ENCODE results near the gene ADAMTS9.

GRCh38 chr3:64666171-64666588, 21.6 kb downstream of the ADAMTS9 start:
- TF ChIP-seq REST (IDR thresholded peaks at IDR 0.05; ENCODE audit: low read depth) (no peak), CREB1 (IDR thresholded peaks at IDR 0.05; ENCODE audit: low read depth) (no peak), RAD21 (IDR thresholded peaks at IDR 0.05; ENCODE audit: low read depth) (no peak), EP300 (IDR thresholded peaks at IDR 0.05; ENCODE audit: borderline replicate concordance) (no peak; the same call in 1 of the 2 replicates), TAF1 (IDR thresholded peaks at IDR 0.05; ENCODE audit: low read depth) (no peak), CEBPB (IDR thresholded peaks at IDR 0.05) (no peak), NFIC (IDR thresholded peaks at IDR 0.05) (peak; percentile 46; the same call in 1 of the 2 replicates), YY1 (IDR thresholded peaks at IDR 0.05; ENCODE audit: low read depth) (no peak), MAX (IDR thresholded peaks at IDR 0.05) (no peak), FOXM1 (IDR thresholded peaks at IDR 0.05; ENCODE audit: borderline replicate concordance, low read depth) (no peak), TEAD4 (IDR thresholded peaks at IDR 0.05) (peak; percentile 71)

Data from Ishikawa (cell line).